Daoy (cell line): Measurements from ENCODE around the gene HCRTR1. TPM values are rescaled to one million over a fixed set of nuclear protein-coding genes. Genes with fewer than 3 reads are reported as not detected.

Experiments
- DNase-seq: peaks from one replicate; pipeline ENCODE4 v3.0.0-alpha.2; 2015; ENCODE audit warnings: low read depth
- total RNA-seq: library from RNA; depleted of rRNA; stranded (reverse); fragments of >200 nt; shearing (Covaris generic); gene quantifications from 2 replicates; pipeline ENCODE4 v1.2.3, GENCODE V29; 2014; rRNA removed

Gene HCRTR1
- total RNA-seq, 1 experiment from 2014 or later: not detected

GRCh38 chr1:31667065-31667785 is 49.7 kb downstream of the HCRTR1 start:
- no peak for DNase-seq

- no peak for DNase-seq
These were observed 50.9 kb downstream of the HCRTR1 start for GRCh38 chr1:31668303-31668883.

GRCh38 chr1:31669433-31669785 is 51.9 kb downstream of the HCRTR1 start:
- DNase-seq: no peak

- peak; percentile 75 for DNase-seq
These were observed 52.5 kb downstream of the HCRTR1 start for GRCh38 chr1:31669786-31670592.

- no peak for DNase-seq
These were observed 53.1 kb downstream of the HCRTR1 start for GRCh38 chr1:31670593-31670964.

GRCh38 chr1:31671147-31671546 is 53.7 kb downstream of the HCRTR1 start:
- DNase-seq: no peak

GRCh38 chr1:31671561-31672201 is 54.2 kb downstream of the HCRTR1 start:
- no peak for DNase-seq

- no peak for DNase-seq
These were observed 55.5 kb downstream of the HCRTR1 start for GRCh38 chr1:31672986-31673385.

GRCh38 chr1:31673433-31673832 is 55.9 kb downstream of the HCRTR1 start:
- no peak for DNase-seq

- no peak for DNase-seq
These were observed 57.1 kb downstream of the HCRTR1 start for GRCh38 chr1:31674626-31675025.

GRCh38 chr1:31675161-31675560 is 57.7 kb downstream of the HCRTR1 start:
- DNase-seq: no peak

- DNase-seq: no peak
These were observed 58.3 kb downstream of the HCRTR1 start for GRCh38 chr1:31675756-31676155.

Other genes with a start within 250 kb of the HCRTR1 start
- not detected in 2 replicates for gene FABP3, start 244.6 kb upstream of the HCRTR1 start, total RNA-seq
- gene SERINC2, start 204.5 kb upstream of the HCRTR1 start, total RNA-seq: 3.2 and 4.1 TPM in 2 replicates
- gene TINAGL1, start 41.2 kb upstream of the HCRTR1 start, total RNA-seq: 29.9 and 39.1 TPM in 2 replicates
- 109 and 126 TPM in 2 replicates for gene PEF1, start 27.2 kb downstream of the HCRTR1 start, total RNA-seq
- gene COL16A1, start 86.3 kb downstream of the HCRTR1 start, total RNA-seq: 28.7 and 38.2 TPM in 2 replicates
- gene ADGRB2, start 146.7 kb downstream of the HCRTR1 start, total RNA-seq: 4.7 and 9.4 TPM in 2 replicates
- 86.6 and 92.7 TPM in 2 replicates for gene SPOCD1, start 198.3 kb downstream of the HCRTR1 start, total RNA-seq